ENCODE results near the gene JAG2.

The JAG2 gene

DNA sequence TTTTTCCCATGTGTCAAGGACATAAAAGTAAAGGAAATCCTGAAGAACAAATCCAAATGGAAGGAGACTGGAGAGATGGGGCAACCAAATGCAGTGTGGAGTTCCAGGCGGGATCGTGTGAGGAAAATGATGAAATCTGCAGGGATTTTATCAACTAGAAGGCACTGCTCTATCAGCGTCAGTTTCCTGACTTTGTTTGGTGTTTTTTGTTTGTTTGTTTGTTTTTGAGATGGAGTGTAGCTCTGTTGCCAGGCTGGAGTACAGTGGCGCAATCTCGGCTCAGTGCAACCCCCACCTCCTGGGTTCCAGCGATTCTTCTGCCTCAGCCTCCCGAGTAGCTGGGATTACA is 60.1 kb downstream of the JAG2 start:
- DNase-seq: no peak

DNA sequence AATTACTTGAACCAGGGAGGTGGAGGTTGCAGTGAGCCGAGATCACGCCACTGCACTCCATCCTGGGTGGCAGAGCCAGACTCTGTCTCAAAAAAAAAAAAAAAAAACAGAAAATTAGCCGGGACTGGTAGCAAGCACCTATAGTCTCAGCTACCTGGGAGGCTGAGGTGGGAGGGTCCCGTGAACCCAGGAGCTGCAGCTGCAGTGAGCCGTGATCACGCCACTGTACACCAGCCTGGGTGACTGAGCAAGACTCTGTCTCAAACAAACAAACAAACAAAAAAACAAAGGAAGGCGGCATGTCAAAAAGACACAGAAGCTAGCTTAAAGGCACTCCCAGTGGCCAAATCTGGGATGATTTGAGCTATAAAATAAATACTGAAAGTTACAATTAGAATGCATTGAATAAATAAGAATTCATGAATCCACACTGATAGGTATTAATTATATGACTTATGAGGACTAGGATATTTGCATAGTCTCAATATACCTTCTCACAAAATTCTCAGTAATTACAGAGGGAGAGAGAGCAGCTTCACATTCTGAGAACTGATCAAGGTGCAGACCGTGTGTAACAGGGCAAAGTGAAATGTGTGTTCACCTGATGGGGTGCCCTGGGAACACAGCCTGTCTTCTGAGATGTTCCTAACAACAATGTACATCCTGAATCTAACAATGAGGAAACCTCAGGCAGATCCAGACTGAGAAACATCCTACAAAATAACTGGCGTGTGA is 60.6 kb downstream of the JAG2 start:
- no peak for DNase-seq

DNA sequence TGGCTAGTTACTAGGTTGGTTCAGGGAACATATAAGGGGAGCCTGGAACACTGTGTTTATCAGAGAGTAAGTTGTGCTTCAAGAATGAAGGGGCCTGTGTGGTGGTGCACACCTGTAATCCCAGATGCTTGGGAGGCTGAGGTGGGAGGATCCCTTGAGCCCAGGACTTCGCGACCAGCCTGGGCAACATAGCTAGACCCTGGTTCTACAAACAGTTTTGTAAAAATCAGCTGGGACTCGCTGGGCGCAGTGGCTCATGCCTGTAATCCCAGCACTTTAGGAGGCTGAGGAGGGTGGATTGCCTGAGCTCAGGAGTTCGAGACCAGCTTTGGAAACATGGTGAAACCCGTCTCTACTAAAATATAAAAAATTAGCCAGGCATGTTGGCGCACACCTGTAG is 61.2 kb downstream of the JAG2 start:
- DNase-seq: no peak

DNA sequence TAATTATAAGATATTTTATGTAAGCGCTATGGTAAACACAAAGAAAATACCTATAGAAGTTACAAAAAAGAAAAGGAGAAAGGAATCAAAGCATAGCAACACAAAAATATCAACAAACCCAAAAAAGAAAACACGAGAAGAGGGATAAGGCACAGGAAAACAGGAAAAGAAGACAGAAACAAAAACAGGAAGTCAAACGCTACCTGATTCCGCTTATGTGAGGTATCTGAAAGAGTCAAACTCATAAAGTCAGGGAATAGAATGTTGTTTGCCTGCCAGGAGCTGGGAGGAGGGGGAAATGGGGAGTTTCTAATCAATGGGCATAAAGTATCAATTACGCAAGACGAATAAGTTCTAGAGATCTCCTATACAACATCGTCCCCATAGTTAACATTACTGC is 63.4 kb downstream of the JAG2 start:
- DNase-seq: no peak

DNA sequence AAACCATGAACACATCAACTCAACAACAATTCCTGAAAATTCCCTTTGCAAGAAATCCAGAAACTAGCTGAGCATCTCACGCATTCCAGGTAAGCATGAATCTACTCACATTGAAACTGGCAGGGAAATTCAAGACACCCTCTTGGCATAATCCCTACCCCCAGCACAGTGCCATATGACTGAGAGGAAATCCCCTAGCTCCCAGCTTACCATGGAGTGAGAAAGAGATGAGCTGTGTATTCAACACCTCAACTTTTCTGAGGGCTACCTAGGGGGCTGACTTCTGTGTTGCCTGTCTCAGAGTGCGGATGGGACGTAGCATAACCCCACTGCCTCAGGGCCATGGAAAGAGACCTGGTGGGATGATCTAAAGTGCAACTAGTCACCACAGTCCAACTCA is 65.7 kb downstream of the JAG2 start:
- DNase-seq: no peak

DNA sequence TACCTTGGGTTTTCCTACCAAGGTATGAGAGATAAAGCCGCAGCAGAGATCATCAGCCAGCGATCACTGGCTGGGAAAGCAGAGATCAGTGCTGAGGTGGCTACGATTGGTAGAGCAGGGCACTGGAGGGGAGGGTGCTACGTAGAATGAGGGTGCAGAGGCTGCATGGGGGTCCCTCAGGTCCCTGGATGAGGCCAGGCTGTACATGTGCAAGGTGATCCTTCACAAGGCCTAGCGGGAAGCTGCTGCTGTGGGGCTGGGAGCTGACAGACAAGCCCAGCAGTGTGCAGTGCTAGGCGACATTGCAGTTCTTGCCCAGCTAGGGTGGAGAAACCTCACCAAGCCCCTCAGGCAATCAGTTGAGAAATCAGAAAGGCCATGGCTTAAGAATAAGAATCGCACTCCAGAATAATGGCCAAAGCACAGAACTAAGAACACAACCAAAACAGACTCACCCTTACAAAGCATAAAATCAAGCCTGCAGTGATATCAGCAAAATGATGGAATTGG is 66.2 kb downstream of the JAG2 start:
- no peak for DNase-seq

DNA sequence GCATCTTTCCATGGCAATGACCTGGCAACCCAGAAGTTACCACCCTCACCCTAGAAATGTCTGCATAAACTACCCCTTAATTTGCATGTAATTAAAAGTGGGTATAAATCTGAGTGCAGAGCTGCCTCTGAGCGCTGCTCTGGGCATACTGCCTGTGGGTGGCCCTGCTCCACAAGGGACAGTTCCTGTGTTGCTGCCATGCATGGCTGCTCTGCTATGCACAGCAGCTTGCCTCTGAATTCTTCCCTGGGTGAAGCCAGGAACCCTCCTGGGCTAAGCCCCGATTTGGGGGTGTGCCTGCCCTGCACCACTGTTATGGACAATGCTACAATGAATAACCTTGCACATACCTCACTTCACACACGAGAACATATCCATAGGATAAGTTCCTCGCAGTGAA is 67.7 kb downstream of the JAG2 start:
- DNase-seq: no peak

DNA sequence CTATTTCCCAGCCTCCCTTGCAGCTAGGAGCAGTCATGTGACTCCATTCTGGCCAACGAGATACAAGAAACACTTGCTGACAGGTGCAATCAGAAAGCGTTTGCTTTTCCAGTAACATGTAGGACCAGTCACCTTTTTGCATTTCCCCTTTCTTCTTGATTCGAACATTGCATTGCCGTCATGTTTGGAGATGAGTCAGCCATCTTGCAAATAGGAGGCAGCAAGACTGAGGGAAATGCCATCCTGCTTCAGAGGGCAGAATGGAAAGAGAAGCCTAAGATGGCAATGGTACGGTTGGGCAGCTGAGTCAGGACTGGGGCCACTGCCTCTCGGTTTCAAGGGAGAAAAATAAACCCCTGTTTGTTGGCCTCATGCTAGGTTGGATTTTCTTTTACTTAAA is 68.8 kb downstream of the JAG2 start:
- no peak for DNase-seq

DNA sequence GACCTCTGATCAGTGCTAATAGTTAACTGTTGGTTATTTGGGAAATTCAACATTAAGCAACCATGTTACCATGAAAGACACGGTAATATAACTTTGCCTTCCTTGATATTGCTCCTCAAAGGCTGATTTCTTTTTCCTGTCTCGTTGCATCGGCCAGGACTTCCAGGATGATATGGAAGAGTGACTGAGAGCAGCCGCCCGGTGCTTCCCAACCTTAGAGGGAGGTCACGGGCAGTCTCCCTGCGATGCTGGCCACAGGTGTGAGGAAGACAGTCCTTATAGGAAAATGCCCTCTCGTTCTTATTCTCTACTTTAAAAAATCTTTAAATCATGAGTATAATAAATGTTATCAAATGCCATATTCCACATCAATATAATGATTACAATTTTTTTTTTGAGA is 70.3 kb downstream of the JAG2 start:
- DNase-seq: no peak

DNA sequence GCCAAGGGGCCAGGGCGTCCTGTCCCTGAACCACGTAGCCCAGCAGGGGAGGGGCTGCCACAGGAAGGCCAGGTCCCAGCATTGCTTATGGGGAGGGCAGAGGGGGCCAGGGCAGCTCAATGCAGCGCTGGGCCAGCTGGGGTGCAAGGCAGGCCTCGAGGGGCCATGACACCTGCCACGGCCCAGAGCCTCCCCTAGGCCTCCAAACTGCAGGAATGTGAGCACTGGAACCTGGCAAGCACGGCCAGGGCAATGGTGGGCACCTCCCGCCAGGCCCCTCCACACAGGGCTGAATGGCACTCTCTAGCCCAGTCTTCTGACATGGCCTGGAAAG is 70.8 kb downstream of the JAG2 start:
- DNase-seq: no peak

DNA sequence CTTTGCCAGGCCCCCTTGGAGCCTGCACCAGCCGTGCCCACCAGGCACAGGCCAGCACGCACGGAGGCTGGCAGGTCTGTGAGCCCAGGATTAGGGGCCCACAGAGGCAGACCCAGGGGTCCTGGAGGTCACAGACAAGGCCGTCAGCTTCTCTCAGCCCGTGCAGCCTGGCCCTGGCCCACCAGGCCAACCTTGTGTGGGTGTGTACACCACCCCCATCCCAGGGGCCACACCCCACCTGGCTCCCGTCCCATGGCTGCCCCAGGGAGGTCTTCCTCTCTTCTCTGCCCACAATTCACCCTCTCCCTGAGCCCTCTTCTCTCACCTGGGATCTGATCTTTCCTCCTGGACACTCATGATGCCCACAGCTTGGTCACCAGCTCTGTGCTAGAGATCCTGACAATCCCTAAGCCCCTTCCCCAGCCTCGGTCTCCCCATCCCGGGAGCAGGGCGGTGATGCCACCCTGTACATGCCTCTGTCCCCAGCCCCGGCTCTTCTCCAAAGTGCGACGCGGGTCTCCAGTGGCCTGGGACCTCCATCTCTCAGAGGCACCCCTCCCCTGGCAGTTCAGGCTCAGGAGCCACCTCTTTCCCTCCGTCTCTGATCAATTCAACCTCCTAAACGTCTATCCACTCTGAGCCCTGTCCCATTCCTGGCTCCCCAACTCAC is 72.2 kb downstream of the JAG2 start:
- DNase-seq: no peak

DNA sequence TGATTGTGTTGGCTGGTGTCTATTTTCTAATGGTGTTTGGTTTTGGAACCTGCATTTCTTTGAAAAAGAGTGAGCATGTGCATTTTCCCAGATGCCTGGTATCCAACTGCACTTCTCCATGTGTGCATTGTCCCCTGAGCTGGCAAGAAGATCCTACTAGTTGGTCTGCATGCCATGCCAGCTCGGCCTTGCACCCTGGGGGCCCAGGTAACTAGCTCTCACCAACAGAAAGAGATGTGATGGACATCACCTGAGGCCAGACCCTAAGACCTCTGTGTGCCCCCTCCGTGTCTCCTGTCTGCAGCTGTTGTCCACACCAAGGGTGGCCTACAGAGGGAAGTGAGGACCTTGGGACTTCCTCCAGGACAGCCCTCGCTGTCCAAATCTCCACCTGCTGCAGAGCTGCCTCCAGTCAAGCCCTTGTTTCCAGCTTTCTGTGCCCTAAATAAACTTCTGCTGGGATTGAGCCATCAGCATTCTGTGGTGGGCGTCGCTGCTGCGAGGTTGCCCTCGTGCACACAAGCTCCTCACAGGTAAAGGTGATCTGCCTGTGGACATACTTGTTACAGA is 73.3 kb downstream of the JAG2 start:
- DNase-seq: no peak

DNA sequence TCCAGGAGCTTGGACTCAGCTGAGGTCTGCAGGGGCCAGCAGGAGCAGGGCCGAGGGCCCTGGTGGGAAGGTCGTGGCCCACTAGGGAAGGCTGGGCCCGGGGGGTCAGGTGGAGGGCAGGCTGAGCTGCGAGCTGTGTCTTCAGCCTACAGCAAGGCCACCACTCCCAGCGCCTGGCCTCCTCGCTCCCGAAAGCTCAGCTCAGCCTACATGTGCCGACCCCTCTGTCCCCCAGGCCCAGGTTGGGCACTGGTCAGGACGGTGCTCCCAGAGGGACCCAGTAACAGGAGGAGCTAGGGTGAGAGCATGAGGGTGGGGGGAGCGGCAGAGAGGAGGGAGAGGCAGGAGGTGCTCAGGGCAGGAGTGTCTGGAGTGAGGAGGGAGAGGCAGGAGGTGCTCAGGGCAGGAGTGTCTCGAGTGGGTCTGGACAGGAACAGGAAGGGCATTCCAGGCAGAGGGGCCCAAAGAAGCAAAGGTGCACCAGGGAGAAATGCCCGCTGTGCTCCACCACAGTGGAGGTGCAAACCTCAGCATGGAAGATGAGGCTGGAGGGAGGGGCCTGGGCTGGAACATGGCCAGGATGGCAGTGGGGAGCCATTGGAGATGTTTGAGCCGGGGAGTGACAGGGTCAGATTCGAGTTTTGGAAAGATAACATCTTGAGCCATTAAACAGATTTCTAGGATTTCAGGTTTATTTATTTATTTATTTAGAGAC is 74.2 kb downstream of the JAG2 start:
- DNase-seq: no peak

DNA sequence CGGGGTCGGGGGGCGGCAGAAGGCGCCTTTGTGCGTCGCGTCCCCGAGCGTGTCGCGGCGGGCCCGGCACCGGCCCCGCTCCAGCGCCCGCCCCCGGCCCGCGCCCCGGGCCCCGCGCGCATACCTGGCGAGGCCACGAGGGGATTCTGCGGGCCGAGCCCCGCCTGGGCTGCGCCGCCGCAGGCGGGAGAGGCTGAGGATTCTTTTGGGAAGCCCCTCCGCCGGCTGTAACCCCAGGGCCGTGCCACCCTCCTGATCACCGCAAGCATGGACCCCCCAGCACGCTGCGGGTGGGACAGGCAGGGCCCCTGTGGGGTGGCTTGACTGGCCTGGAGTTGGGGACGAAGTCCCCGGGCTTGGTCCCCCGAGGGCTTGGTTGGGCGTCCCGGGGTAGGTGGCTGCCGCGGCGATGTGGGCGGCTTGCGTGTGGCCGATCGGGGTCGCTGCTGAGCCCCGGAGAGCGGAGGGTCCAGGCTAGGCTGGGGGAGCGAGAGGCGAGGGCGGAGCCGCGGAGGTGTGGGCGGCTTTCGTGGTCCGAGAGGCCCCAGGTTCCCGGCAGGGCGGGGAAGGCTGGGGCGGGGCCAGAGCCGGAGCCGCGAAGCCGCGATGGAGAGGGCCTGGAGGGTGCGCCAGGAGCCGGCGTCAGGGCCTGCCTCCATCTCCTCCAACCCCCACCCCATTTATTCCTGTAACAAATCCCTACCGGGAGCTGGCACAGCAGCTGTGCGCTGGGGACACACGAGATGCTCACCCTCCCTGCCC is 75.0 kb downstream of the JAG2 start:
- peak; percentile 88 for DNase-seq

DNA sequence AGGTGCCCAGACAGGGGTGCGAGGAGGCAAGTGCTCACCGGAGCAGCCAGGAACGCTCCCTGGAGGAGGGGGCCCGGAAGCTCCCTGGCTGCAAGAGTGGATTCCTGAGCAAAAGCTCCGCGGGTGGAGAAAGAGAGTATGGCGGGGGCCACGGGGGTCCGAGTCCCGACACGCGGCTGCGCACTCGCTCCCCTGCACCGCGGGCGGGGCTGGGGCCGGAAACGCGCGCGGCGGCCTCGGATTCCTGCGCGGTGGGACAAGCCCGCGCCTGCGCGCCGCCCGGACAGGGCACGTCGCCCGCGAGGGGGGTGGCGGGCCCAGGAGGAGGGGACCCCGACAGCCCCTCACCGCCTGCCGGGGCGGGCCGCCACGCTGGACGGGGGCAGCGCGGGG is 75.5 kb downstream of the JAG2 start:
- DNase-seq: peak; percentile 88

DNA sequence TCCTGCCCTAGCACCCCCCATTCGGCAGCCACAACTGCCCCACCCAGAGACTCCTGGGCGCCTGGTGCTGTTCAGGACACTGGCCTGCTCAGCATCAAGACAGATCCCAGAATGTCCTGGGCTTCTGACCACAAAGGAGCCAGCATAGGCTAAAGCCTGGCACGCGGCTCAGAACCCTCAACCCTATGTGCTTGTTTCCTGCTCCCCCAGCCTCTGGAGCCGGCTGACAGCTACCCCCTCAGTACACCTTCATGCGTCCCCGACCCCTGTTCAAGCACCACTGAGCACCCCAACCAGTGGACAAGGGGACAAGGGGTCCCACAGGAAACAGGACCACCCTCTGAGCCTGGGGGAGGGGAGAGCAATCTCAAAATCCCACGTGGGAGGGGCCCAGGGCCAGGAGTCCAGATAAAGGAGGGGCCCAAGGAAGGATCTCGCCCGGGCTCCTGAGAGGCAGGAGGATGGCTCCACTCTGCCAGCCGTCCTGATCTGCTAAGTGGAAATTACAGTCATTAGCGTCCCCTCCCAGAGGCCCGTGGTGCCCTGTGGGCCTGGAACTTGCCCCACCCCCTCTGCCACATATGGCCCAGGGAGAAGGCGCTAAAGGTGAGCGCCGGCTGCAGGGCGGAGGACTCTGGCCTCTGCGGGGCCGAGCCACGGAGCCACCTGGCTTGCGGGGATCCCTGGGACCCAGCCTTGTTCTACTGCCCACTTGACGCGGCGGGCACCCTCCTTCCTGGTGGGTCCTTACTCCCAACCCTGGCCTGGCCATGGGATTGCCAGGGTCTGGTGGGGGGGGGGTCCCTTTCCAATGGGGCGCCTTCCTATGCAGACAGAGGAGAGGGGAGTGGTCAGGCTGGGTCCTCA is 76.2 kb downstream of the JAG2 start:
- no peak for DNase-seq

DNA sequence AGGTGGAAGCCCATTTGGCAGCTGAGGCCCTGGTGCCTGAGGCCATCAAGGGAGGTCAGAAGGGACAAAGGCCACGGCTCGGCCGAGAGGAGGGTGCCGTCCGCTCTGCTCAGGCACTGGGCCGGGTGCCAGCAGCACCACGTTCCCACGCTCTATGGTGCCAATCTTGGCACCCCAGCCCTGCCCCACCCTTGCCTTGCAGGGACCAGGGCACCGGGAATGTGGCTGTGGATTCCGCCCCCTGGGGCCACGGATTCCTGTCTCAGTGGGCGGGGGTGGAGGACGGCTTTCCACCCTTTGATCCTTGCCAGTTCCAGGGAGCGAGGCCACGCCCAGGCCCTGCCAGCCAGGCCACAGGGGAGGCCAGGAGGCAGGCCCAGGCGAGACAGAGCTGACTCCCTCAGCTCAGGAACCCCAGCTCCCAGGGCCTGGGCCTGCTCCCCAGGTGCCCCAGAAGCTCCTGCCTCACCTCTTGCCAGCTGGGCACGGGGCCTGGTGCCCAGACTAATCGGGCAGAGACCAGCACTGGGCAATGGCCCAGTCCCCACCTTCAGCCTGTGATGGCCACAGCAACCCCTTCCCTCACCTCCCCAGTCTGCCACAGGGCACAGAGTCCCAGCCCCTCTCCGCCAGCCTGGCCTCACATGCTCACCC is 76.9 kb downstream of the JAG2 start:
- DNase-seq: no peak

DNA sequence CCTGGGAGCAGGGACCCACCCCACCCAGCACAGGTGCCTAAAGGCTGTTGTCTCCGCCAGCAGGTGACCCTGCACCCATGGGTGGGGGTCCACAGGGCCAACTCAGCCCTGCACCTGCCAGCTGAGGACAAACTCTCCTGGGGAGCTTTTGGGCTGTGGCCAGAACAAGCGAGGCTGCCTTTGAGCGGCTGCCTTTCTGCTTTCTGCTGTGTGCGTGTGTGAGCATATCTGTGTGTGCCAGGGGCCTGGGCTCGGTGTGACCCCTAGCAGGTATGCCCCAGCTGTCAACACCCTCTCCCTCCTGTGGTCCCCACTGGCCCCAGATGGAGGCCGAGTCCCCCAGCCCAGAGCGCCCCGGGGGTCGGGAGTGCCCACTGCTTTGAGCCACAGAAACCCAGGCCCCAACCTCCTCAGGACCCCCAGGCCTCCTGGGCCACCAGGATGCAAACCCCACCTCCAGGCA is 77.5 kb downstream of the JAG2 start:
- DNase-seq: no peak

Measured in activated effector memory CD4-positive, alpha-beta T cell treated with anti-CD3 and anti-CD28 coated beads, Interleukin-2, amount 50 U/mL, for 16 hours (primary cell).